Spinal cord (tissue), 10 donors: Measurements from ENCODE around the gene NKAIN4. TPM values are rescaled to one million over a fixed set of nuclear protein-coding genes. Genes with fewer than 3 reads are reported as not detected.

Experiments used
- DNase-seq, 6 donors: peaks; one replicate each; pipeline versions ENCODE4 v3.0.0 to v3.0.0-alpha.2; 2013 to 2015; ENCODE audit warnings: low spot score in 6 of 6, low read depth in 4 of 6
- H3K27ac ChIP-seq: one replicate; pipeline ENCODE4 v1.5.1; 2013; ENCODE audit warnings: low read depth, low read length, control low read depth
- H3K27me3 ChIP-seq: one replicate; pipeline ENCODE4 v1.6.1; 2013; ENCODE audit warnings: low read length; ENCODE audit not compliant: control insufficient read depth, insufficient read depth
- H3K36me3 ChIP-seq: one replicate; pipeline ENCODE4 v1.6.1; 2013; ENCODE audit warnings: low read length; ENCODE audit not compliant: control insufficient read depth, insufficient read depth
- H3K4me1 ChIP-seq: one replicate; pipeline ENCODE4 v1.6.1; 2013; ENCODE audit warnings: low read length; ENCODE audit not compliant: control insufficient read depth, insufficient read depth
- H3K4me3 ChIP-seq: one replicate; pipeline ENCODE4 v1.5.1; 2013; ENCODE audit warnings: low read depth, low read length, control low read depth
- H3K9me3 ChIP-seq: one replicate; pipeline ENCODE4 v1.6.1; 2013; ENCODE audit warnings: low read length; ENCODE audit not compliant: control insufficient read depth, insufficient read depth
- WGBS: methylation state at CpG from one replicate; pipeline ENCODE4 v1.1.5; 2013; ENCODE audit warnings: missing lambda C conversion rate; ENCODE audit not compliant: insufficient coverage; 5-methylcytosine and 5-hydroxymethylcytosine counted together
- polyA plus RNA-seq, 2 donors: library from polyadenylated mRNA; unstranded; fragments of 120-200 nt; gene quantifications; one replicate each; pipeline ENCODE4 v1.2.1, GENCODE V29; 2013; ENCODE audit not compliant: insufficient read length in 2 of 2
- total RNA-seq, 2 donors: library from RNA; depleted of rRNA in 1 of 2; stranded (reverse); fragments of 120-200 nt in 1 of 2; fragments of >200 nt in 1 of 2; gene quantifications; one replicate each; pipeline versions ENCODE4 v1.2.3 to v1.2.4, GENCODE V29; 2013 to 2014
- donor health status: healthy.

The NKAIN4 gene
- total and polyA plus RNA-seq, 4 donors, result 38.7 to 153 (median 83.8) TPM

- no peaks in the 10 kb centered on the region for H3K4me1 ChIP-seq
- H3K9me3 ChIP-seq, result no peaks in the 10 kb centered on the region
- 98% methylated on average over 5 of the region's 5 CpGs for WGBS
- H3K4me3 ChIP-seq, result no peak overlapping the region
- H3K27me3 ChIP-seq, result no peaks in the 10 kb centered on the region
- DNase-seq, result no peak
- no peak overlapping the region for H3K27ac ChIP-seq
- H3K36me3 ChIP-seq, result peaks cover 88% of the 10 kb centered on the region
These were observed 49.9 kb downstream of the NKAIN4 start for GRCh38 chr20:63204362-63204761.

DNA sequence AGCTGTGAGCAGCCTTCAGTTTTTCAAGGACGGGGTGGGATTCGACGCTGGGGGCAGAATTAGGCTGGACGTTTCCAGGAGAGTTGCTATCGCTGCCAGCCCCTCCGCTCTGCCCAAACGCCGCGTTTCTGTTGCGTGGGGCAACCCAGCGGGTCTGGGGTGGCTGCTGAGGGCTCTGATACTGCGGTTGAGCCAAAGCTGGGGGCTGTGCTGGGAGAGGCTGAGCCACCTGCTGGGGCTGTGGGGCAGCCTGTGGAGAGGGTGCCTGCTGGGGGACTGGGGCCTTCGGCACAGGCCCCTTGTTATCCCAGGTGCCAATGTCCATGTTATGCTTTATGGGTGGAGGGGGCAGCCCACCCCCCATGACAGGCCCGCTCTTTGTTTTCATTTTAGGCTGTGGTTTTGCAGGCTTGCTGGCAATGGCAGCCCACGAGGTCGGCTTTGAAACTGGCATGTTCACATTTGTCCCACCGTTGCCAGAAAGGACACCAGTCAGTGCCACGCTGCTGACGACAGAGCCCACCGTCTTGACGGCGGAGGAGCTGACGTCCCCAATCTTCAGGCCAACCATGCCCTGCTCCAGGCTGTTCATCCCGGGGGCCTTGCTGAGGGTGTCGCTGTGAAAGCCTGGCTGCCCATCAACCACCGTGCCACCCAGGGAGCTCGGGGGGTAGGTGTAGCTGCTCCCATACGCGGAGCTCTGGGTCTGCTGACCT is 51.3 kb downstream of the NKAIN4 start:
- no peak for DNase-seq
- Histone ChIP-seq H3K4me1 (no peaks in the 10 kb centered on the region), H3K9me3 (no peaks in the 10 kb centered on the region), H3K27ac (no peak overlapping the region), H3K36me3 (peaks cover 91% of the 10 kb centered on the region), H3K4me3 (no peak overlapping the region), H3K27me3 (no peaks in the 10 kb centered on the region)
- 95% methylated on average over 29 of the region's 29 CpGs for WGBS

GRCh38 chr20:63202021-63202420 is 52.2 kb downstream of the NKAIN4 start:
- WGBS, result 88% methylated on average over 12 of the region's 17 CpGs
- no peak for DNase-seq
- Histone ChIP-seq H3K4me1 (no peaks in the 10 kb centered on the region), H3K9me3 (no peaks in the 10 kb centered on the region), H3K27me3 (no peaks in the 10 kb centered on the region), H3K27ac (no peak overlapping the region), H3K4me3 (no peak overlapping the region), H3K36me3 (peaks cover 88% of the 10 kb centered on the region)

DNA sequence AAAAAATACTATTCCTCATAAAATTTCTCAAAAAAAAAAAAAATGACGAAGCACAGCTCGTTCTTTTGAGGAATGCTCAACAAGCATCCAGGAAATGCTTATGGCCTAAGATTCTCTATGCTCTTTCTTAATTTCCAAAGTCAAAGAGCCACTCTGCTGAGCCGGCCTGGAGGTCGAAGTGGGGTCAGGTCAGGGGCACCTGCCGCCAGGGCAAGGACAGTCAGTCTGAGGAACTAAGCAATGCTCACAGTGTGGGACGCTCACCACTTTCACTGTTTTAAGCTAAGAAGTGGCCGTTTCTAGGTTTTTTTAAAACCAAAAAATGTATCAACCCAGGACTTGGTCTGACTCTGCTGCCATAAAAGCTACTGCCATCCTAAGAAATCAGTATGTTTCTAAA is 55.7 kb downstream of the NKAIN4 start:
- Histone ChIP-seq H3K4me3 (no peak overlapping the region), H3K4me1 (no peaks in the 10 kb centered on the region), H3K36me3 (peaks cover 68% of the 10 kb centered on the region), H3K27me3 (no peaks in the 10 kb centered on the region), H3K27ac (no peak overlapping the region), H3K9me3 (no peaks in the 10 kb centered on the region)
- no peak for DNase-seq
- whole genome bisulfite sequencing, result 71% methylated on average over 4 of the region's 7 CpGs

- Histone ChIP-seq H3K9me3 (no peaks in the 10 kb centered on the region), H3K27me3 (no peaks in the 10 kb centered on the region), H3K4me3 (no peak overlapping the region), H3K4me1 (no peaks in the 10 kb centered on the region), H3K27ac (no peak overlapping the region), H3K36me3 (peaks cover 58% of the 10 kb centered on the region)
- 66% methylated on average over 7 of the region's 9 CpGs for WGBS
- no peak for DNase-seq
These were observed 57.3 kb downstream of the NKAIN4 start for GRCh38 chr20:63196768-63197470.

DNA sequence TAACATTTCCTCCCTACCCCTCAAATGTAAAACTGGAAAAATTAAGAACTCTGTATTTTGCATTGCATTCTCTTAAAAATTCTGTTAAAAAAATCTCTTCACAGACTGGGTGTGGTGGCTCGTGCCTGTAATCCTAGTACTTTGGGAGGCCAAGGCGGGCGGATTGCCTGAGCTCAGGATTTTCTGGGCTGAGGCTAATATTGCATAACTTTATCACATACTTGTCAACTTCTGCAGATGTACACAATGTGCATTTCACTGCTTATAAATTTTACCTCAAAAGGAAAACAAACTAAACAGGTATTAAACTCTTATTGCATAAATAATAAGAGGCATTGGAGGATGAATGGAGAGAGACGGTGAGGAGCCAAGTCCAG is 59.5 kb downstream of the NKAIN4 start:
- no peaks in the 10 kb centered on the region for H3K4me1 ChIP-seq
- no CpG with 5 or more reads among the region's 4 CpGs for WGBS
- no peak overlapping the region for H3K4me3 ChIP-seq
- DNase-seq, result no peak
- no peaks in the 10 kb centered on the region for H3K9me3 ChIP-seq
- no peaks in the 10 kb centered on the region for H3K27me3 ChIP-seq
- no peak overlapping the region for H3K27ac ChIP-seq
- H3K36me3 ChIP-seq, result peaks cover 51% of the 10 kb centered on the region

DNA sequence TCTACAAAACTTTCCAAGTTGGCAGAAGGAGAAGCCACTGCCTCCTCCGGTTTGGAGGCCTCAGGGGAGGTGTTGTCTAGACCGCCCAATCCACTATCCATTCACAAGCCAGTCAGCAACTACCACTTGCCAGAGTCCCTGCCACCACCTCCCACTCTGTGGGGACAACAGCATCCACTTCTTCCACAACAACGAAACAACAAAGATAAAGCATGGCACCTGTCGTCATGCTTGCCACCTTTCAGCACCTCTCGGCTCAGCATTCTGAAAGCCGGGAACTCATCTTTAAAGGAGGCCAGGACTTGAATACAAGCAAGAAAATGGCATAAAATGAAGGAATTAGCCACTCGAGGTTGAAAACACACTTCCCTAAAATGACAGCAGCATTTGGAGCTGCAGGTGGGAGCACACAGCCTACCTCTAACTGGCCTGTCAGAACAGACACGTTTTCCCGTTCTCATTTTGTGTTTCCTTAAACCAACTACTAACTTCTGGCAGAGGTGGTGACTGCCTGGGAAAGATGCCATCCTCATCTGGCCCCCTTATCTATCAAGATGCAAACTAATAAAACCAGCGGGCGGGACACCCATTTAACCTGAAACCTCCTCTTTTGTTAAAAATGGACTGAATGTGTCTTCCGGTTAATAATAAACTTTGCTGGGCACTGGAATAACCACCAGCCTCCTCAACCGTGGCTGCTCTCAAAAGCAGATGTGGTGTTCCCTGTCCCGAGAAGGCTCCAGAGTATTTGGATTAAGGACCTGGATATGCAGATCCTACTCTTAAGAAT is 60.1 kb downstream of the NKAIN4 start:
- DNase-seq, result no peak
- H3K4me1 ChIP-seq, result no peaks in the 10 kb centered on the region
- WGBS, result 84% methylated on average over 8 of the region's 14 CpGs
- H3K36me3 ChIP-seq, result peaks cover 46% of the 10 kb centered on the region
- no peaks in the 10 kb centered on the region for H3K27me3 ChIP-seq
- no peak overlapping the region for H3K4me3 ChIP-seq
- no peak overlapping the region for H3K27ac ChIP-seq
- H3K9me3 ChIP-seq, result no peaks in the 10 kb centered on the region

DNA sequence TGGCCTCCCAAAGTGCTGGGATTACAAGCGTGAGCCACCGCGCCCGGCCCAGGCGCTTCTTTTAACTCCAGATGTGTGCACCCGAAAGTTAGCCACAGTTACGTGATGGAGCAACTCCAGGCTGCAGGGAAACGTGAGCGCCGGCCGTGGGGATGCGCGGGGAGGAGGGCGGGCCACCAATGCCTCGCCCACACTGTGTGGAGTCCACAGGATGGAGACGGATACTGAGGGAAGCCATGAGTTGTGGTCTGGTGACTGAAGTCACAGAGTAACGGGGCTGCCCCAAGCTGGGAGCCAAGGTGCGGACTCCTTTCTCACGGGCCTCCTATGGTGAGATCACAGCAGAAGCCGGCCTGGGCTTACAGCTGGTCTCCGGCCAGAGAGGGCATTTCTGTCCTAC is 61.5 kb downstream of the NKAIN4 start:
- WGBS, result 92% methylated on average over 21 of the region's 21 CpGs
- H3K27me3 ChIP-seq, result no peaks in the 10 kb centered on the region

DNA sequence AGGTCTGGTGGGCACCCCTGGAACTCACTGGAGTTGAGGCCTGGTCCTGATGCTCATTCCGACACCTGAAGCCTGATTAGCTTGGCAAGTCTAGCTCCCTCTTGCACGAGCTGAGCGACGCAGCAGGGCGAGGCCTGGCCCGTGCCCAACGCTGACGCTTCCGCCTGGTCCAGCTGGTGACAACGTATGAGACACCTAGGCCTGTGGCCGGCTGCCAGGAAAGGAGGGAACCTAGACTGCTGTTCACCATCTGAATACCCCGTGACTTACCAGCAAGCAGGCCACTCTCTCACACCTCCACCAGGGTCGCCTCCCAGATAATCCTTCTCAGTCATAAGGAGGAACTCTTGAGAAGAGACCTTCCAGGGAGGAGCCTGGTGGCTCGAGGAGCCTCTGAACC is 62.9 kb downstream of the NKAIN4 start:
- 76% methylated on average over 14 of the region's 14 CpGs for WGBS
- Histone ChIP-seq H3K4me1 (peaks cover 3% of the 10 kb centered on the region), H3K27me3 (no peaks in the 10 kb centered on the region), H3K27ac (no peak overlapping the region), H3K4me3 (no peak overlapping the region), H3K36me3 (peaks cover 36% of the 10 kb centered on the region), H3K9me3 (no peaks in the 10 kb centered on the region)
- DNase-seq, result peak in 1 of 6 donors; percentile 43

More for the DNA sequence above, 61.5 kb downstream of the NKAIN4 start:
- no peak for DNase-seq
- Histone ChIP-seq H3K4me1 (peaks cover 3% of the 10 kb centered on the region), H3K4me3 (no peak overlapping the region), H3K9me3 (no peaks in the 10 kb centered on the region), H3K36me3 (peaks cover 46% of the 10 kb centered on the region), H3K27ac (no peak overlapping the region)
